HG02885 (cell line): ENCODE measurements around the gene OLFML1.

Experiments
- ATAC-seq: cut with Tn5 transposase; IDR thresholded peaks from one replicate; pipeline ENCODE4 v1.9.1; 2021; ENCODE audit warnings: mild to moderate bottlenecking; ENCODE audit not compliant: unreplicated experiment, poor library complexity

OLFML1 gene

DNA sequence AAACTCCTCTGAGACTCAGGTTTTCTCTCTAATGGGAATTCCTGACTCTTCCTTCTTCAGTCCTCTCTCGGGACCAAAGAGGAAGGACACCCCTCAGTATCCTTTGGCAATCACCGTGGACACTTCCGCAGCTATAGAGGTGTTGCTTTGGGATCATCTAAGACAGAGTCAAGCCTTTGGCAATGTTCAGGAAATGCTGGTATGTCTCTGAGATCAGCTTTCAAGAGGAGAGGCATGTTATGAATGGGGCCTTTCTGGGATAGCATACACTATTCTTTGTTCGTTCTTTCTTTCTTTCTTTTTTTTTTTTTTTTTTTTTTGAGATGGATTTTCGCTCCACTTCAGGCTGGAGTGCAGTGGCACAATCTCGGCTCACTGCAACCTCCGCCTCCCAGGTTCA, 14.2 kb upstream of the OLFML1 start:
- no peak for ATAC-seq

DNA sequence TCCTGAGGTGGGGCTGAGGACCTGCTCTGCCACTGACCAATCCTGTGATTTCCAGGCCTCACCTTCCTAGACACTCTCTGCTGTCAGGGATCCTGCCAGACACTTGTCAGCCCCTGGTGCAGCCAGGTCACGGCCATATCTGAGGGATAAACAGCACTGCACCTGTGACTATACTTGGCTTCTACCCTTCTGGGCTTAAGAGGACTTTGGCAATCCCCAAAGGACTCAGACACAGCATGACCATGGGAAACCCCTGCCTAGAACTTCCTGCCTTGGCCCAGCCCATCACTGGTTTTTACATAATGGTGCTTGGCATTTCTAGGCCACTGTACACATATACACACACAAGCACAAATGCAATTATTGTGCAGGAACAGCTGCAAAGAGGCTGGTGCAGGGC, 11.6 kb upstream of the OLFML1 start:
- ATAC-seq, result peak; percentile 90

DNA sequence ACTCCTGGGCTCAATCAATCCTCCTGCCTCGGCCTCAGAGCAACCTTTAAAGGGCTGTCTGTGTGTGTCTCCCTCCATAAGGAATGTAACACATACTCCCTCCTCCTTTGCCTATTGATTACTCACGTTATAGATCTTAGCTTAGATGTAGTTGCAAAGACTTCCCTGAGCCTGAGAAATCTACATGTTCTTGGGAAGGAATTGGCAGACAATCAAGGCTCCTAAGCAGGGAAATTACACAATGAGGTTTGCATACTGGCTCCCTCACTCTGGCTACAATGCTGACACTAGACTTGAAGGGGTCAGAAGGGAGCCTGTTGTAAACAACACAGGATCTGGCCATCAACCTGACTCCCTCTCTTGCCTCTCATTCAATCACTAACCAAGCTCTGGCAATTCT, 5.2 kb upstream of the OLFML1 start:
- ATAC-seq, result no peak

DNA sequence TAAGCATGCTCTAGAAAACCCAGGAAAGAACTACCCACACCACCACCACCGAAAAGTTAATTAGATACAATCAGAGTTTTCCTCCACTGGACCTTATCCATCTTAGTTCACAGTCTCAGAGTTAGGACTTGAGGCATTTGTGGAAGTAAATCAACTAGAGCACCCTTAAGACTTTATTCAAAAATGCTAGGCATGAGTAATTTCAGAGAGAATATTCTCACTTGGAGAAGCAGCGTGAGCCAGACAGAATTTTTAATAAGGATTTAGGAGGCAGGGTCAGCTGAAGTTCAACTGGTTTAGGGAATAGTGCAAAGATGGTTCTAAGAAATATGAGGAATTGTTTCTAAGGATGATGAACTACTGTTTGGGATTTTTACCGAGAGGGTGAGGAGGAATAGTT, 1.2 kb upstream of the OLFML1 start:
- no peak for ATAC-seq

DNA sequence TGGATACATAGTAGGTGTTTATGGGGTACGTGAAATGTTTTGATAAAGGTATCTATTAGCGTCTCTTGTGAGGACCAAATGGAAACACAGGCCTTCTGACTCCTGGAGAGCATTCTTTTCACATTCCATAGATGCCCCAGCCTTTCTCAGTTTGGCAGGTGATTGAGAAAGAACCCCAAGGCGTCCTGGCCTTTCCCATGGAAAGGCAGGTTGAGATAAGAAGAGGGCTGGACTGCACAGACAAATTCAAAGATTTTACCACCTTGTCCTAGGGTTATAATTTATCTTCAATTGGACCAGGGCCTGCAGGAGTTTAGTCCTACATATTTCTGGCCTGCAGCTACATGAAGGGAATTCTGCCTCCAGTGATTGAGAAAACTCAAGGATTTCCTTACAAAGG, 661 bp upstream of the OLFML1 start:
- ATAC-seq, result no peak

DNA sequence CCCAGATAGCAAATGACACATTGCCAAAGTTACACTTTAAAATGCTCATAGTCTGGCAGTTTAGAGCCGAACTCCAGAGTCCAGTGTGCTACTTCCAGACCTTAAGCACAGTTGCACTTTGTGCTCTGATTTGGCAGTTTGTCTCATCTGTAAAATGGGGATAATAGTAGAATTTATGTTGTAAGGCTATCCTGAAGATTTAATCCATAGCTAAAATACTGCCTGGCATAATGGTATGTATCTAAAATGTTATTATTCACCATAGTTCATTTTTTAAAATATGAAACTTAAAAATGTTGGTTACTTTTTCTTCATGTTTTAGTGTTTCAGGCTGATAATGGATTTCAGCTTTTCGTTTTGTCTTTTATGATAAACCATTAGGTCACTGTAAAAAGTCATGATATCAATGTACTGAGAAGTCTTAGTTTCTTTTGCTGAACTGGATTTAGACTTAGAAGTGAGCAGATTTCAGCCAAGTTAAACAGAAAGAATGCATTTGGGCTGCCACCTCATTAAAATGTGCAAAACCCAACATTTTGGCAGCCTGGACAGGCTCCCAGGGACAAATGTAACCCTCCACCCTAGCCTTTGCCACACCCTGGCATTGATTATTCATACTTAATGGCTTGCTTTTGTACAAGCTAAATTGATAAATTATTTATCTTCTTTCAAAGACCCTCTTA, 933 bp downstream of the OLFML1 start:
- ATAC-seq, result no peak

DNA sequence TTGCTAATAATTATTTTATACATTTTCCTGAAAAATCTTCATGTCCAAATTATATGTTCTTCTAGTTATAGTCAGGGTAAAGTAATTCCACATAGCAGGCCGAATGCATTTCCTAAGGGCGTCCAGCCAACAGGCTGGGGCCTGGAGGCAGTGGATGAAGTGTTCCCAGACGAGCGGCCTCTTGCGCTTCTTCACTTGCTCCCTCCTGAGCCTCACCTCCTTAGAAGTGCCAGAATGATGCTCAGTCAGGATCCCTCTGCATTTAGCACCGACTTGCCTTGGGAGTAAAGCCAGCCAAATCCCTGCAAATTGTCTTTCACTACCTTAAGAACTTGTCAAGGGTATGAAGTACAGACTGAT, 1.5 kb downstream of the OLFML1 start:
- no peak for ATAC-seq

DNA sequence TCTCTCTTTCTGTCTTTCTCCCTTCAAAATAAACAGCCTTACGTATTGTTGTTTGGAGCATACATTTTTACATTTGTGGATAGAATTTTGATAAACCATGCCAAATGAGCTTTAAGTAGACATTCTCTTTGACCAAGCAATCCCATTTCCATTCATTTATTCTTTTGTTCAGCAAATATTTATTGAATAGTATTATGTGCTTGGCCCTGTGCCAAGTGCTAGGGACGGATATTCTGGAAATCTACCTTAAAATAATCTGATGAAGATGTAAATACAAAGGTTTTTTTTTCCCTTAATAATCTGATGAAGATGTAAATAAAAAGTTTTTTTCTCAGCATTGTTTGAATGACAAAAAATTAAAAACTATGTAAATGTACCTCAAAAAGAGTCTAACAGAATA, 2.1 kb downstream of the OLFML1 start:
- no peak for ATAC-seq

DNA sequence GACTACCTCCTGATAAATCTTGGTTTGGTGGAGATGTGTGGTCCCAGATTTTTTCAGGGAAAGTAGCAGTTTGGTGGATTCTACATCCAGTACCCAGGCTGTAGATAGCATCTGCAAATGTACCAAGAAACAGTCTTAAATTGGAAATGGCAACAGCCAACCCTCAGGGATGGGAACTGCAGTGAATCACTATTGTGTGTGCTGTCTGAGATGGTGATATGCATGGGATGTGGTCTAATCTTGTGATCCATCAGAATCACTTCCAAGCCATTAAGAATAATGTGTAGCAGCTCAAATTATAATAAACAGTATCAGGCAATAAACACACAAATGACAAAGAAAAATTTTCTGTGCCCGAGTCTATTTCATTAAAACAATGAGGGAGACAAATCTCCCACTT, 3.4 kb downstream of the OLFML1 start:
- ATAC-seq, result no peak

DNA sequence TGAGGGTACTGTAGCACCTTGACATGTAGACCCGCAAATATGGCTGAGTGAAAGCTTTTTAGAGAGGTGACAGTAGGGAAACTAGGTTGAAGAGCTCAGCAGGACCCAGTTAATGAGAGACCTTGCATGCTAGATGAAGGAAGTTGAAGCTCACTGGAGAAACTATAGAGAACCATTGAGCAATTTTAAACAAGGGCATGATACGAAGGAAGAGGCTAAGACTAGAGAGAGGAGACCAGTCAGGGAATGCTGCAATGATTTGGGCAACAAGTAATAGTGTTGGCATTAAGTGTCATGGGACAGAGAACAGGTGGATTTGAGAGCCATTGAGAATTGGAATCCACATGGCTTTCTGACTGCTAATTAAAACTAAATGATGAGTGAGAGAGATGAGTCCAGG, 4.1 kb downstream of the OLFML1 start:
- ATAC-seq, result no peak

DNA sequence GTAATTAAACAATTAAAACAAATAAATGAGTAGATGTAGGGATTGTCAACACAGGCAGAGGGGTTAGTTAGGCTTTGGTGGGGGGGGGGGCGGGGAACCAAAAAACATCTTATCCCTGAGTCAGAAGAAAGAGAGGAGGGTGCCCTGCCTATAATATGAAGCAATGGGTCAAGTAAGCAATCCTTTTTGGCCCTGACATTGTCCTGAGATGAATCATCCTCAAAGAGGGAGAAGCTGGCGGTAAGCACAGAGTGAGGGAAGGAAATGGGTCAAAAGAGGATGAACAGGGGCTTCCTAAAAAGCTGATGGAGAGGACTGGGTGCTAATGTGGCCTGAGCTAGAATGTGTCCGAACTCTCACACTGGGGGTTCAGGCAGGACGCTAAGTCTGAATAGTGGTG, 4.7 kb downstream of the OLFML1 start:
- no peak for ATAC-seq

DNA sequence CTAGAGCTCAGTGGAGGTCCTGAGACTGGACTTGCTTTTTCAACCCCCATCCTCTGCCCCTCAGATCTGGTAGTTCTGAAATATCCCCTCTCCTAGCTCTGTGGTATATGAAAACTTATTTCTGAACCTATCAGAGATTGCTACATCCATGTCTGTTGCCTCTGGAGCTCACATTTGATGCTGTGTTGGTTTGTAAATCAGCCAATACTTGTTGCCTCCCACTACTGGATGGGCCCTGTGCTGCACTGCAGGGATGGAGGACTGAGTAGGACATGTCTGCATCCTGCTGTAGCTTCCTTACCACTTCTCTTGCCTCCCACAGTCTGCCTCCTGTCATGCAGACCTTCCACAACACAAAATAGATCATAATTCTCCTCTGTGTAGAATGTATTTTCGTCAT, 5.2 kb downstream of the OLFML1 start:
- ATAC-seq, result no peak

DNA sequence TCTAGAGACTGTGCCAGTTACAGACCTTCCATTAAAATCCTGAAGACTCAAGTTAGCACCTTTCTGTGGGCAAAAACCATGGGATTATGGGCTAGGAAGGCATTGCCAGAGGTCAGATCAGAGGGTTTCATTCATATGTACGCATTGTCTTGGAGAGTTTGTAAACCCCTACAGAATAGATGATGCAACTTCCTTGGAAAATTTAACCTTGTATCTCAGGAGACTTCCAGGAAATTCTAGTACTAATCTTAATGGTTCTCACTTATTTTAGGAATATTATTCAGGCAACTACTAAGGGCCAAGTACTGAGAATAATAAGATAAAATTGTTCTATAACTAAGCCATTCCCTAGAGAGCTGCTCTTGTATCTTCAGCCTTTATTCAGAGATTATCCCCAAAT, 6.9 kb downstream of the OLFML1 start:
- ATAC-seq, result no peak

DNA sequence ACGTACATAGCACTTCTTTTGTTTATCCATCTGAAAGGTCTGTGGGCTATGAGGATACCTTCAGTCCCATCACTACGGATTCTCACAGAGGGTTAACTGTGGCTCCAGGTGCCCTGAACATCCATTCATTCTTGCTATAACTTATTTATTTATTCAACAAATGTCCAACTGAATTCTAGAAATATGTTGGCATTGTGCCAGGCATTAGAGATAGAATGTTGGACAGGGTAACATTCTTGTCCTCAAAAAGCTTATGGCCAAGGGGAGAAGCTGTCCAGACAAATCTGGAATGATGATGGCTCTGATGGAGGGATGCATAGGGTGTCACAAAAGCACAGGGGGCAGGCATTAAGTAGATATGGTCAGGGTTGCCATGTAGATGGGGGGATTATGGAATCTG, 8.4 kb downstream of the OLFML1 start:
- ATAC-seq, result no peak

DNA sequence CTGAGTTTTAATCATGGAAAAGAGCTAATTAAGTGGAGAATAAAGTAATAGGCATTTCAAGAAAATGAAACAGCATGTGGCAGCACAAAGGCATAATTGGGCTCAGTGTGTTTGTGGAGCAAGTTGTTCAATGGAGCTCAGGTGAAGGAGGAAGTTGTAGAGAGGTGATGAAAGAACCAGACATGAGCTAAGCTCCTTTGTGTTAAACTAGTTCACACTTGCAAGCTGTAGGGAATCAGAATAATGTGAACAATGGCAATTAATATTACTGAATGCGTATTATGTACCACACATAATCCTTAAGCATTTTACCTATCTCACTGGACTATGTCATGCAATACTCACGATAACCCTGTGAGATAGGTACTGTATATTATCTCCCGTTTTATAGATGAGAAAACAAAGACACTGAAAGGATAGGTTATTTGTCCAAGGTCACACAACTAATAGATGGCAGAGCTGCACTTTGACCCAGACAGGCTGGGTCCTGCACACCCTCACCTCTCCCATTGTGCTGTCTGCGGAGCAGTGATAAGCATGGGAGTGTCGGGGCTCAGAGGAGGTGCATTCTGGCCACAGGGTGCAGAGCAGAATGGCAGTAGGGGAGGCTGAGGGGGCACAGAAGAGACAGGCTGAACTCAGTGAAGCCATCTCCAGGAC, 8.9 kb downstream of the OLFML1 start:
- no peak for ATAC-seq

DNA sequence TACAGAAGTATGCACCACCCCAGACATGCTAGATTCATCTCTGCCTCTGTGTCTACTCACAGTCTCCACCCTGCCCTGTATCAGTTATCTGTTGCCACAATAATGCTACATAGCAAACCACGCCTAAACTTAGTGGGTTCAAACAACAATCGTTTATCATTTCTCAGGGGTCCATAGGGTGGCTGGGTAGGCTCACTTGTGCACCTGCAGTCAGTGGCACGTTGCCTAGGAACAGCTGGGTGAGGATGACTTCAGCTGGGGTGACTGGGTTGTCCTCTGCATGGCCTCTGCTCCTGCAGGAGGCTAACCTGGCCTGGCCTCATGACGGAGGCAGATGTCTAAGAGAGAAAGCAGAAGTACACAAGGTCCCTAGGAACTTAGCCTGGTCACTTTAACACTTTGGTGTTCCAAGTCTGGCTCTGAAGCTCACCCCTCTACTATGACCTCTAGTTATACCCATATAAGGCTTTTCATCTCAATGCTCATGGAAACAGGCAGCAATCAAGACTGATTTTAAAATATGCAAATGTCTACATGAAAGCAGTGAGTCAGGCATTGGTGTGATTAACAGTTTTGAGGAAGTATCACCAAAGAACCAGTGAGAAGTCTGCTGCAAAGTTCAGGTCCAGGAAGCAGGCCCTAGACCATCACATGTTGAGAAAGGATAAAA, 10.7 kb downstream of the OLFML1 start:
- peak; percentile 85 for ATAC-seq

DNA sequence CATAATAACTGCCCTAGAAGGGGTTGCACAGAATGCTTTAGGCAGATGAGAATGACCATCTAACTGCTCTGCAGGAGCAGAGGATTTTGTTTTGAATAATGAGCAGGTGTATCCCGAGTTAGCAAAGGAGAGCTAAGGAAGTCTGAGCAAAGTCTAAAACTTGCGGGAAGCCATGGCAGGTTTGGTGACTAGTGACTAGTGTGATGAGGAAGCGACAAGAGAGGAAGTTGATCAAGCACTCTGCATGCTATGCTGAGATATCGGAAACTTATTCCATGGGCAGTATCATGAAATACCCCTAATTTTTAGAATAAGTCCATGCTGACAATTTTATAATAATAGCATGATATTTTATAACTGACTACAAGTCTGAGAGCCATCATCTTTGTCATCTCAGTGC, 12.9 kb downstream of the OLFML1 start:
- ATAC-seq, result no peak

DNA sequence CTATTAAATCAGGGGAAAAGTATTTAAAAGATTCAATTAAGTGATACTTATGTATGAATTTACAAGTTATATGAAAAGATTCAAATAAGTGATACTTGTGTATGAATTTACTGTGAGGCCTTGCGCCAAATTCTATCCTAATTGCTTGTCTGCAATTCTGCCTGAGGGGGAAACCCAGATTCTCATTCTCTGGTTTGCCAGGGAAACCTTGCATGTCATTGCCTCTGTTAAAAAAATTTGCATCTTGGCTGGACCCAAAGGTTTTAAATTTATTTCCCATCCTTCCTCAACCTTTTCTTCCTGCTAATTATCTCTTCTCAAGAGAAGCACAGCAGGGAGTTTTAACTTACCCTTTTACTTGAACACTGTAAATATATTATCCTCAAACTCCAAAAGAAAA, 13.8 kb downstream of the OLFML1 start:
- no peak for ATAC-seq

DNA sequence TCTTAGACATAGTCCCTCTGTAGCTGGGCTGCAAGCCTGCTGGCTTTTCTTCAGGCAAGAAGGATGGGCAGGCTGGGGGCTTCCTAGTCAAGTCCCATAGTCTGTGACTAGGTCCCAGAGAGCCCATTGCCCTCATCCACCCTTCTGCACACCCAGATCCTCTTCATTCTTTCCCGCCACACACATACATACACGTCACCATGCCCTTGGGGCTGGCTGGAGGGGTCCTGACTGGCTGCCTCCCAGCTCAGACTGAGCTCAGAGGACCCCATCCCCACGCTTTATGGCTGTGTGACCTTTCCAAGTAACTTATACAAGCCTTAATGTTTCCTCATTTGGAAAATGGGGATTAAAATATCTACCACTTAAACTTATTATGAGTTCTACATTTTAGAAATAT, 14.9 kb downstream of the OLFML1 start:
- no peak for ATAC-seq

DNA sequence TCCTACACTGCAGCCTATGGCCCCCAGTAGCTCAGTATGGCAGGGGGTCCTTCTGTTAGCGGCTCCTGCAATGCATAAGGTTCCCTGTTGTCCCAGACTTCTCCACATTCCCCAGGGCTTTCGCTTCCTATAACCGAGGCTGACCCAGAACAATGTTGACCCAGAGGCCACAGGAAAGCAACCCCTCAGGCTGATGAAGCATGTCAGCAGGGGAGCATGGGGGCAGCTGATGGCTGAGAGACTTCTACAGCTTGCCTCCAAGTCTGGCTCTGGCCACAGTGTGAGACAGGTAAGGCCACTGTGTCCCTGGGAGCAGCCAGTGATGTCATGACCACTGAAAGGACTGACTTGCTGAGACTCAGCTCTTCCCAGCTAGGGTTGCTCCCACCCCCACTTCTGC, 15.9 kb downstream of the OLFML1 start:
- ATAC-seq, result no peak

DNA sequence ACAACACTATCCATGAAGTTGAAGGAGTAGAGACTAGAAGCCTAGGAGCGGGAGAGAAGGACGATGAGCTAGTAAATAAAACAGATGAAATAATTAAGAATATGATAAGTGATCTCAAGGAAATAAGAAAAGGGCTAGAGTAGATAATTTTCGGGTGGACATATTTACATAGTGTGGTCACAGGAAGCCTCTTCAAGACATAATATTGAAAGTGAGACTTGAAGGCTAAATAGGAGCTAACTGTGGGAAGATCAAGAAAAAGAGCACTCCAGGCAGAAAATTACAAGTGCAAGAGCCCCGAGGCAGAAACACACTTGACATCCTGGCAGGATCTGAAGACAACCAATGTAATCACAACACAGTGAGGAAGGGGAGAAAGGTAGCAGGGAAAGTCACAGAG, 16.6 kb downstream of the OLFML1 start:
- ATAC-seq, result peak; percentile 67

DNA sequence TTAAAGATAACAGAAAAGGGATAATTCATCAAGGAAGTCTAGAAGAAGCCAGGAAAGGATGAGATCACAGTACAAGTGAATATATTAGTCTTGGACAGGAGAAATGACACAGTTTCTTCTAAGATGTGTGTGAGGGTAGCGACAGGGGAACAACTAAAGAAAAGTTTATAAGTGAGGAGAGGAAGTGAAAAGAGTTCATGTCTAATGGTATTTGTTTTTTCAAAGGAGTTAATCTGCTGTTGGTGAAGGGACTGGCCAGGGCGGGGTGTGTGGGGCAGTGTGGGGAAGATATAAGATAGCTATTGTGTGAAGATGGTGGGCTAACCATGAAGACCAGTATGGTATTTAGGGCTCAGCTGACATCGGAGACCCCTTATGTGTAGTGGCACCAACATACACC, 20.9 kb downstream of the OLFML1 start:
- no peak for ATAC-seq
